Gastrocnemius medialis (tissue), 4 donors: ENCODE data around the gene PSTPIP1. TPM values are rescaled to one million over a fixed set of nuclear protein-coding genes. Genes with fewer than 3 reads are reported as not detected.

Experiments
- ATAC-seq, 2 donors: fragments of 150-250 bp; one replicate each; pipeline ENCODE4 v1.9.1; 2016
- DNase-seq, 2 donors: peaks; one replicate each; pipeline ENCODE4 v3.0.0-alpha.2; 2019
- H3K27ac ChIP-seq, 4 donors: fragments of 200-600 bp; sonication (generic); 1 replicate in 1 of 4; 2 replicates in 3 of 4; pipeline ENCODE4 v1.5.1; 2016 to 2018; ENCODE audit warnings: mild to moderate bottlenecking in 2 of 4, moderate library complexity in 1 of 4
- H3K27me3 ChIP-seq, 3 donors: fragments of 200-600 bp; sonication (generic) in 2 of 3; 1 replicate in 1 of 3; 2 replicates in 2 of 3; pipeline versions ENCODE4 v1.5.1 to v1.6.0; 2016 to 2019; ENCODE audit warnings: mild to moderate bottlenecking in 1 of 3, moderate library complexity in 1 of 3
- H3K36me3 ChIP-seq, 2 donors: fragments of 200-600 bp; sonication (generic) in 1 of 2; one replicate each; pipeline ENCODE4 v1.5.1; 2017 to 2018
- H3K4me1 ChIP-seq, 2 donors: fragments of 200-600 bp; sonication (generic) in 1 of 2; one replicate each; pipeline ENCODE4 v1.5.1; 2016 to 2017; ENCODE audit warnings: mild to moderate bottlenecking in 2 of 2
- H3K4me3 ChIP-seq, 4 donors: fragments of 200-600 bp; sonication (generic) in 3 of 4; 1 replicate in 1 of 4; 2 replicates in 3 of 4; pipeline ENCODE4 v1.5.1; 2016 to 2019; ENCODE audit warnings: mild to moderate bottlenecking in 2 of 4
- H3K9me3 ChIP-seq, 3 donors: fragments of 200-600 bp; sonication (generic) in 2 of 3; 1 replicate in 1 of 3; 2 replicates in 2 of 3; pipeline ENCODE4 v1.5.1; 2016 to 2019
- POLR2A ChIP-seq, 2 donors: fragments of 450-650 bp; IDR thresholded peaks; one replicate each; pipeline ENCODE4 v1.6.1; 2017; ENCODE audit warnings: antibody characterized with exemption in 2 of 2, mild to moderate bottlenecking in 2 of 2, moderate library complexity in 2 of 2
- in situ Hi-C, 4 donors: fragments of 200-750 bp; cut with MboI; loops; one replicate each; pipeline versions ENCODE4 v1.15.0 to v1.8.0; 2017; ENCODE audit warnings: low sequenced_read_pairs in 4 of 4
- intact Hi-C: fragments of 100-400 bp; cut with DNase I; formaldehyde crosslinking; loops from one replicate; pipeline ENCODE4 v1.15.1; 2023; ENCODE audit warnings: low total_unique reads
- total RNA-seq, 4 donors: library from RNA; depleted of rRNA; stranded (reverse); fragments of >200 nt; gene quantifications; one replicate each; pipeline versions ENCODE4 v1.1.0 to v1.2.3, GENCODE V29; 2016
- TF ChIP-seq, protein P1 (sequence below), 5 experiments: fragments of 450-650 bp in 3 of 5; fragments of 200-600 bp in 2 of 5; sonication (generic) in 2 of 5; IDR thresholded peaks in 4 of 5; conservative IDR thresholded peaks in 1 of 5; 1 replicate in 4 of 5; 2 replicates in 1 of 5; pipeline ENCODE4 v1.5.1; 2016 to 2019; ENCODE audit warnings: antibody characterized with exemption in 5 of 5, mild to moderate bottlenecking in 3 of 5, moderate library complexity in 3 of 5

PSTPIP1 gene
- total RNA-seq, 4 donors from 2014 or later = 0.76 to 5.2 (median 3.1) TPM; not detected in 1

DNA sequence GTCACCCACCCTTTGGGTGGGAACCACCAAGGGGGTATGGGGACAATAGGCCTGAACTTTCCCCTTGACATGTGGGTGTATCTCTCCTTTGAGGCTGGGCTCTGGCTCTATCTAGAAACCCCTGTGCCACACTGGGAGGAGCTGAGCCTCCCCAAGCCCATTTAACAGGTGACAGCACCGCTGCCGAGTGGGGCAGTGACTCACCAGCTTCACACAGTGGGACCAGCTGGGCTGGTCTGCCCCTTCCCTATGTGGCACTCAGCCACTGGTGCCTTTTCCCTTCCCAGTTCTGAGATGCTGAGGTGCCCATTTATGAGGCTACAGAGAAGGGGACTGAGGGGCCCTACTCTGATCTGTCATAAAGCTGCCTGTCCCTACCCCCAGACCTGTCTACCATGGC lies 5.1 kb downstream of the PSTPIP1 start:
- TF ChIP-seq POLR2A (IDR thresholded peaks at IDR 0.05) = no peak
- TF ChIP-seq, protein P1, sequence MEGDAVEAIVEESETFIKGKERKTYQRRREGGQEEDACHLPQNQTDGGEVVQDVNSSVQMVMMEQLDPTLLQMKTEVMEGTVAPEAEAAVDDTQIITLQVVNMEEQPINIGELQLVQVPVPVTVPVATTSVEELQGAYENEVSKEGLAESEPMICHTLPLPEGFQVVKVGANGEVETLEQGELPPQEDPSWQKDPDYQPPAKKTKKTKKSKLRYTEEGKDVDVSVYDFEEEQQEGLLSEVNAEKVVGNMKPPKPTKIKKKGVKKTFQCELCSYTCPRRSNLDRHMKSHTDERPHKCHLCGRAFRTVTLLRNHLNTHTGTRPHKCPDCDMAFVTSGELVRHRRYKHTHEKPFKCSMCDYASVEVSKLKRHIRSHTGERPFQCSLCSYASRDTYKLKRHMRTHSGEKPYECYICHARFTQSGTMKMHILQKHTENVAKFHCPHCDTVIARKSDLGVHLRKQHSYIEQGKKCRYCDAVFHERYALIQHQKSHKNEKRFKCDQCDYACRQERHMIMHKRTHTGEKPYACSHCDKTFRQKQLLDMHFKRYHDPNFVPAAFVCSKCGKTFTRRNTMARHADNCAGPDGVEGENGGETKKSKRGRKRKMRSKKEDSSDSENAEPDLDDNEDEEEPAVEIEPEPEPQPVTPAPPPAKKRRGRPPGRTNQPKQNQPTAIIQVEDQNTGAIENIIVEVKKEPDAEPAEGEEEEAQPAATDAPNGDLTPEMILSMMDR (IDR thresholded peaks at IDR 0.05 in 4 of 5, conservative IDR thresholded peaks at IDR 0.05 in 1 of 5) = no peak
- no peaks in the 10 kb centered on the region for H3K9me3 ChIP-seq
- ATAC-seq (no peak), DNase-seq (no peak)
- in situ Hi-C loops (no loop called here), intact Hi-C loops (no loop called here)
- no peaks in the 10 kb centered on the region for H3K36me3 ChIP-seq
- H3K27ac ChIP-seq = no peak overlapping the region
- H3K27me3 ChIP-seq = no peaks in the 10 kb centered on the region
- H3K4me3 ChIP-seq = no peak overlapping the region
- peaks cover 0 to 4% of the 10 kb centered on the region in 2 donors for H3K4me1 ChIP-seq

- DNase-seq (no peak), ATAC-seq (no peak)
- Histone ChIP-seq H3K4me3 (no peak overlapping the region), H3K27ac (no peak overlapping the region), H3K36me3 (no peaks in the 10 kb centered on the region), H3K4me1 (peaks cover 0 to 4% of the 10 kb centered on the region in 2 donors), H3K9me3 (no peaks in the 10 kb centered on the region), H3K27me3 (no peaks in the 10 kb centered on the region)
- in situ Hi-C loops (no loop called here), intact Hi-C loops (no loop called here)
- TF ChIP-seq, protein P1 (IDR thresholded peaks at IDR 0.05 in 4 of 5, conservative IDR thresholded peaks at IDR 0.05 in 1 of 5) = no peak
- TF ChIP-seq POLR2A (IDR thresholded peaks at IDR 0.05) = no peak
Observed at GRCh38 chr15:77001351-77001750, 6.4 kb downstream of the PSTPIP1 start.

DNA sequence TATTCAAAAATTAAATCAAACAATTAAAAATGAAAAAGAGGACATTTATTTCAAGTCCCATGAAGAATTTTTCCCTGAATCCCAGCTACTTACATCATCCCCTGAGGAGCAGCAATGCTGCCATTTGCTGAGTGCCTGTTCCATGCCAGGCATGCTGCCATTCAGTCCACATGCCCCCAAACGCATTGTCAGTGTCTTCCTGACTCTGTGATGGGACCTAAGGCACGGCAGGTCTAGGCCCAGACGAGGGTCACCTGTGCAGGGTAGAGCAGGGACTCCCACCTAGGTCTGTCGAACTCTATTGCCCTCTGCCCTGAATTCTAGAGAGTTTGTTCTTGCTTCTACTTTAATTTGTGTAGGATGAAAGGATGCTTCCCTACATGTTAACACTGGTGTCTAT lies 7.0 kb downstream of the PSTPIP1 start:
- intact Hi-C loops = no loop called here
- Histone ChIP-seq H3K27me3 (no peaks in the 10 kb centered on the region), H3K27ac (no peak overlapping the region), H3K4me3 (no peak overlapping the region), H3K36me3 (no peaks in the 10 kb centered on the region), H3K4me1 (no peaks in the 10 kb centered on the region), H3K9me3 (no peaks in the 10 kb centered on the region)
- ATAC-seq (no peak), DNase-seq (no peak)
- in situ Hi-C loops = no loop called here
- TF ChIP-seq, protein P1 (IDR thresholded peaks at IDR 0.05 in 4 of 5, conservative IDR thresholded peaks at IDR 0.05 in 1 of 5) = no peak
- no peak for TF ChIP-seq POLR2A (IDR thresholded peaks at IDR 0.05)

DNA sequence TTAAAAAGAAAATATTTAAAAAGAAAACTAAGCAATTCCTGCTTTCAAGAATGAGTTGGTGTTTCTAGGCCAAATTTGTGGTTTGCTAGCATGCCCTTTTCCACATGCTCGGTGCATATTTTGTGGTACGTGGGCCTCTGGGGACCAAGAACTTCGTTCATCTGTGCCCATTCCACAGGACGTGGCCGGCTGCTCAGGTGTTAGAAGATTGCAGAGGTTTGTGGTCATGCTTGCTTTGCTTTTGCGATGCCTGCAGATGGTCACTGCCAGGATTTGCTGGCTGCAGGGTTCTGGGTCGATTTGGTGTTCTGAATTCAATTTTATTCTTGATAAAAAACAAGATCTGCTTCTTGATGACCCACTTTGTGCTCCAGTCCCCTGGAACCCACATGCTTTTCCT lies 7.5 kb downstream of the PSTPIP1 start:
- Histone ChIP-seq H3K27ac (peak overlapping the region in 1 of 4 donors; percentile 29), H3K27me3 (no peaks in the 10 kb centered on the region), H3K36me3 (no peaks in the 10 kb centered on the region), H3K4me1 (no peaks in the 10 kb centered on the region), H3K4me3 (no peak overlapping the region), H3K9me3 (no peaks in the 10 kb centered on the region)
- TF ChIP-seq POLR2A (IDR thresholded peaks at IDR 0.05) = no peak
- TF ChIP-seq, protein P1 (IDR thresholded peaks at IDR 0.05 in 4 of 5, conservative IDR thresholded peaks at IDR 0.05 in 1 of 5) = no peak
- in situ Hi-C loops (no loop called here), intact Hi-C loops (no loop called here)
- ATAC-seq (no peak), DNase-seq (no peak)
